Kidney (tissue), 14 donors: ENCODE data around the gene CTNNA2. TPM values are rescaled to one million over a fixed set of nuclear protein-coding genes. Genes with fewer than 3 reads are reported as not detected.
A peak's percentile ranks its signal among the peaks of the same experiment; 100 is the strongest.

Experiments
- DNase-seq, 5 donors: peaks; one replicate each; pipeline ENCODE4 v3.0.0-alpha.2; 2013 to 2020
- FAIRE-seq: peaks from 2 replicates; lab custom pipeline; 2012; peaks lifted over from hg19 to GRCh38; lab: Jason Lieb, UNC
- H3K27ac ChIP-seq, 2 donors: one replicate each; pipeline ENCODE4 v1.7.0; 2013; ENCODE audit warnings: low read depth in 2 of 2, low read length in 2 of 2, inconsistent platforms in 1 of 2
- H3K27me3 ChIP-seq: one replicate; pipeline ENCODE4 v1.7.1; 2013; ENCODE audit warnings: low read length, inconsistent platforms; ENCODE audit not compliant: control insufficient read depth, insufficient read depth
- H3K36me3 ChIP-seq, 3 donors: one replicate each; pipeline versions ENCODE4 v1.7.0 to v1.7.1; 2013; ENCODE audit warnings: low read length in 3 of 3, control low read depth in 1 of 3, inconsistent platforms in 1 of 3; ENCODE audit not compliant: insufficient read depth in 3 of 3, control insufficient read depth in 2 of 3
- H3K4me1 ChIP-seq, 3 donors: one replicate each; pipeline versions ENCODE4 v1.7.0 to v1.7.1; 2013; ENCODE audit warnings: low read length in 3 of 3, inconsistent platforms in 1 of 3, low read depth in 1 of 3; ENCODE audit not compliant: control insufficient read depth in 2 of 3, insufficient read depth in 2 of 3
- H3K4me3 ChIP-seq, 3 donors: one replicate each; pipeline versions ENCODE4 v1.7.0 to v1.8.1; 2013; ENCODE audit warnings: low read length in 3 of 3, control low read depth in 1 of 3, inconsistent platforms in 1 of 3
- H3K9ac ChIP-seq, 3 donors: one replicate each; pipeline versions ENCODE4 v1.7.0 to v1.7.1; 2013; ENCODE audit warnings: low read length in 3 of 3, control low read depth in 1 of 3, inconsistent platforms in 1 of 3
- H3K9me3 ChIP-seq, 3 donors: one replicate each; pipeline versions ENCODE4 v1.7.0 to v1.7.1; 2013; ENCODE audit warnings: low read length in 3 of 3, control low read depth in 1 of 3, inconsistent platforms in 1 of 3; ENCODE audit not compliant: control insufficient read depth in 2 of 3, insufficient read depth in 1 of 3
- intact Hi-C: fragments of 100-400 bp; cut with DNase I; formaldehyde crosslinking; loops from one replicate; pipeline ENCODE4 v1.11.1; 2022
- polyA plus RNA-seq: library from polyadenylated mRNA; stranded (reverse); fragments of 350-450 nt; fragmentation: Illumina TruSeq; extraction: RNeasy Lipid Tissue Mini Kit (QIAGEN cat#74804); gene quantifications from one replicate; pipeline ENCODE4 v1.2.3, GENCODE V29; 2014; ENCODE audit warnings: low read depth, low replicate concordance; ENCODE audit not compliant: insufficient read depth
- total RNA-seq: library from RNA; stranded (reverse); fragmentation: NEBNext Ultra II Directional; extraction: Animal tissue kit (Norgen Biotek cat#: 25700); gene quantifications from one replicate; pipeline ENCODE4 v1.2.1, GENCODE V29; 2021
- TF ChIP-seq, protein P1 (sequence below): IDR thresholded peaks from 3 replicates; pipeline ENCODE4 v1.5.1; 2012; ENCODE audit warnings: mild to moderate bottlenecking, moderate library complexity, borderline replicate concordance; ENCODE audit not compliant: insufficient read depth; ENCODE audit errors: extremely low read depth
- donor health status: control.
- donor health status: control.
- donor health status: control.
- donor health status: control.
- donor health status: control.
- donor health status: DM: yes; HTN: yes; CAD: no.
- donor health status: Normal renal cell carcinoma (clear cell type).

CTNNA2 gene
- total and polyA plus RNA-seq, 2 donors from 2014 or later: 0.47 TPM; not detected in 1

DNA sequence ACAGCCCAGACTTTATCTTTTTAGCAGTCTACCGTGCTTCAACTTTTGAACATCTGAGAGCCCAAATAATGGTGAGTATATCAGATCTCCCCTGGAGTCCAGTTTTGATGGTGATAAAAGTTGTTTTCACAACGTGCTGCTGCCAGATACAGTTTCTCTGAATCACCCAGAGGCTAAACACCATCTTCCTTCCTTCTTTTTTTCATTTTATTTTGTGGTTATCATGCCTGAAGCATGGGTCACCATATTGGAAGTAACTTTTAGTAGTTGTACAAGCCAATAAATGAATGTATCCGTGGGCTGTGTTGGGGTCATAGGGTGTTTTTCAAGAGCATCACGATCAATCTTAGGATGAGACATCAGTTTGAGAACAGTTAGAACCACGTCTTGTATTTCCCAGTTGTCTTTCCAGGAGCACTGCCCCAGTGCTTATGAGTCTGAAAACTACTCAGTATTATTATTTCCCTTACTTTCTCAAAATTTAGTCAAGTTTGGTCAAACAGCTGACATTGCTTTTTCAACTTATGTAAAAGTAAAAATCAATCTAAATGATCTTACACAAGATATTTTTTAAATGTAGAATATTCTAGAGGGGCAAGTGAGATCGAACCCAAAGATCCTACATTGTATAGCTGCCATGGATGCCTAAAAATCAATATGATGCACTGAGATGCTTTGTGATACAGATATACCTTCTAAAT lies 311.4 kb downstream of the CTNNA2 start:
- no peak overlapping the region for H3K9ac ChIP-seq
- no peaks in the 10 kb centered on the region for H3K4me1 ChIP-seq
- no peaks in the 10 kb centered on the region for H3K36me3 ChIP-seq
- DNase-seq (no peak), FAIRE-seq (no peak)
- H3K27me3 ChIP-seq: no peaks in the 10 kb centered on the region
- intact Hi-C loops: no loop called here
- no peak overlapping the region for H3K27ac ChIP-seq
- TF ChIP-seq, protein P1, sequence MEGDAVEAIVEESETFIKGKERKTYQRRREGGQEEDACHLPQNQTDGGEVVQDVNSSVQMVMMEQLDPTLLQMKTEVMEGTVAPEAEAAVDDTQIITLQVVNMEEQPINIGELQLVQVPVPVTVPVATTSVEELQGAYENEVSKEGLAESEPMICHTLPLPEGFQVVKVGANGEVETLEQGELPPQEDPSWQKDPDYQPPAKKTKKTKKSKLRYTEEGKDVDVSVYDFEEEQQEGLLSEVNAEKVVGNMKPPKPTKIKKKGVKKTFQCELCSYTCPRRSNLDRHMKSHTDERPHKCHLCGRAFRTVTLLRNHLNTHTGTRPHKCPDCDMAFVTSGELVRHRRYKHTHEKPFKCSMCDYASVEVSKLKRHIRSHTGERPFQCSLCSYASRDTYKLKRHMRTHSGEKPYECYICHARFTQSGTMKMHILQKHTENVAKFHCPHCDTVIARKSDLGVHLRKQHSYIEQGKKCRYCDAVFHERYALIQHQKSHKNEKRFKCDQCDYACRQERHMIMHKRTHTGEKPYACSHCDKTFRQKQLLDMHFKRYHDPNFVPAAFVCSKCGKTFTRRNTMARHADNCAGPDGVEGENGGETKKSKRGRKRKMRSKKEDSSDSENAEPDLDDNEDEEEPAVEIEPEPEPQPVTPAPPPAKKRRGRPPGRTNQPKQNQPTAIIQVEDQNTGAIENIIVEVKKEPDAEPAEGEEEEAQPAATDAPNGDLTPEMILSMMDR: no peak
- no peaks in the 10 kb centered on the region for H3K9me3 ChIP-seq
- H3K4me3 ChIP-seq: no peak overlapping the region

DNA sequence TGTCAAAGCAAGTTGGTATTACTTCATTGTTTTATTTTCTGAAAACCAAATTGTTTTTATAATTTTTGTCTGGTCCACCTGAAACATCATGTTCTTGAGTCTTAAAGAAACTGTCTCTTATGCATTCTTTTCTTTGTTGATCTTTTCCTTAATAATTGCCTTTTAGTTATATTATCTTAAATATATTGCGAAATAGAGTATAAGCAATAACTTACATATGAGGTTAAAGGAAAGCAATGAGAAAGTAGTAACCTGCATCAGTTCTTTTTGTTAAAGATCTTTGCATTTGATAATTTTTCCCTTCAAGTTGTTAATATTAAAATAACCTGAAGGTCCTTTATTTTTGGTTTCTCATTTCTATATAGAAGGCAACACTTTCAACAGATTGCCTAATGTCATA lies 315.0 kb downstream of the CTNNA2 start:
- intact Hi-C loops: no loop called here
- DNase-seq (no peak), FAIRE-seq (no peak)
- H3K9me3 ChIP-seq: no peaks in the 10 kb centered on the region
- no peaks in the 10 kb centered on the region for H3K27me3 ChIP-seq
- no peak overlapping the region for H3K9ac ChIP-seq
- H3K4me3 ChIP-seq: no peak overlapping the region
- TF ChIP-seq, protein P1: no peak
- H3K36me3 ChIP-seq: no peaks in the 10 kb centered on the region
- no peak overlapping the region for H3K27ac ChIP-seq
- no peaks in the 10 kb centered on the region for H3K4me1 ChIP-seq

DNA sequence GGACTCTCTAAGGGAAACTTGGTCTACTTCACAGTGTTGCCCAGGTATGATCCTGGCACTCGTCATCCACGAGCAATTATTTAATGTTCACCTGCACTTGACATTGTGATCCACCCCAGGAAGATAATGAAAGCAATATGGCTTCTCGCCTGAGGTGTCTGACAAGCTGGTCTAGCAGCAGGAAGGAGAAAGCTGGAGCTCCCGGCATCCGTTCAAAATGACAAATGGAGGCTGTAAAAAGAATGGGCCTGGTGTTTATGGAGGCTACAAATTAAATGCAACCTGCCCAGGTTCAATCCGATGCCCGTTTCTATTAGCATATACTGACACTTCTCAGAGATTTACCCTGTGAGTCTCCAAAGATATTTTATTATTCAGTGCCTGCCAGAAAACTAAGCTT lies 317.6 kb downstream of the CTNNA2 start:
- TF ChIP-seq, protein P1: no peak
- Histone ChIP-seq H3K27ac (no peak overlapping the region), H3K27me3 (no peaks in the 10 kb centered on the region), H3K4me1 (no peaks in the 10 kb centered on the region), H3K36me3 (no peaks in the 10 kb centered on the region), H3K4me3 (no peak overlapping the region), H3K9ac (no peak overlapping the region), H3K9me3 (no peaks in the 10 kb centered on the region)
- intact Hi-C loops: no loop called here
- FAIRE-seq (no peak), DNase-seq (peak in 1 of 5 donors; percentile 5)
